Thyroid gland (tissue), 4 donors: ENCODE measurements around the gene PCK2.

ENCODE experiments used
- POLR2A ChIP-seq, 2 donors: fragments of 450-650 bp; IDR thresholded peaks; one replicate each; pipeline ENCODE4 v1.6.1; 2017; ENCODE audit warnings: antibody characterized with exemption in 2 of 2, mild to moderate bottlenecking in 2 of 2, moderate library complexity in 1 of 2
- TF ChIP-seq, protein P1 (sequence below), 6 experiments: fragments of 200-600 bp in 3 of 6; fragments of 450-650 bp in 3 of 6; sonication (generic) in 3 of 6; IDR thresholded peaks; one replicate each; pipeline ENCODE4 v1.5.1; 2016 to 2019; ENCODE audit warnings: antibody characterized with exemption in 6 of 6, mild to moderate bottlenecking in 2 of 6, inconsistent platforms in 1 of 6, moderate library complexity in 1 of 6

DNA sequence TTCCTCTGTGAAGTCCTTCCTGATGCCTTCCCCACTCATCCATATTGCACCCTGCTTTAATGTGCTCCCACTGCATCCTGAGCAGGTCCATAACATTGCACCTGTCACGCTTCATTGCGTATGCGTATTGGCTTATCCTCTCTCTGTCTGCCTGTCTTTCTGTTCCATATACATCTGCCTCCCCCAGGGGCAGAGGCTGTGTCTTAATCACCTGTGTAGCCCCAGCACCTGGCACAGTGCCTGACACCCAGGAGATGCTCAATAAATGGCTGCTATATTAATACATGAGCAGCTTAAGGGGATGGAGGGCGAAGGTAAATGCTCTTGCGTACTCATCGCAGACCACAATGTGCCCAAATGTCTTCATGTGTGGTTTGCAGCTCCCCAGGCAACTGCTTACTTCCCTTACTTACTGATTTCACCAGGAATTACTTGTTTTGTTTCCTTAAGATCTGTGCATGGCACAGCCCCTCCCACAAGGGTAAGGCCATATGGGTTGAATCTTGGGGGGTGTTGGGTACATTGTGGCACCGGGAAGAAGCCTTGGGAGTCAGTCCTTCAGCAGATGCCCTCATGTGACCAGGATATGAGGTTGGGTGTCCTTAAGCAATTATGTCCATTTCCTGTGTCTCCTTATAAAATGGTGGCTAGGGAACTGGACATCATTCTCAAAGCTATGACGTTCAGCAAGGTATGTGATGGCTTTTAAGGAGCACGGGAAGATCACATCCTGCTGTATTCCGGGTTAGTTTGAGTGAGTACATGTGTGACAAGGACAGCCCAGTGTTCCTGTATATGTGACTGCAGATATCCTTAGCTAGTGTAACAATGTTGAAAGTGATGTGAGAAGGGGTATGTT is 23.6 kb upstream of the PCK2 start:
- no peak for TF ChIP-seq POLR2A (IDR thresholded peaks at IDR 0.05)
- TF ChIP-seq, protein P1, sequence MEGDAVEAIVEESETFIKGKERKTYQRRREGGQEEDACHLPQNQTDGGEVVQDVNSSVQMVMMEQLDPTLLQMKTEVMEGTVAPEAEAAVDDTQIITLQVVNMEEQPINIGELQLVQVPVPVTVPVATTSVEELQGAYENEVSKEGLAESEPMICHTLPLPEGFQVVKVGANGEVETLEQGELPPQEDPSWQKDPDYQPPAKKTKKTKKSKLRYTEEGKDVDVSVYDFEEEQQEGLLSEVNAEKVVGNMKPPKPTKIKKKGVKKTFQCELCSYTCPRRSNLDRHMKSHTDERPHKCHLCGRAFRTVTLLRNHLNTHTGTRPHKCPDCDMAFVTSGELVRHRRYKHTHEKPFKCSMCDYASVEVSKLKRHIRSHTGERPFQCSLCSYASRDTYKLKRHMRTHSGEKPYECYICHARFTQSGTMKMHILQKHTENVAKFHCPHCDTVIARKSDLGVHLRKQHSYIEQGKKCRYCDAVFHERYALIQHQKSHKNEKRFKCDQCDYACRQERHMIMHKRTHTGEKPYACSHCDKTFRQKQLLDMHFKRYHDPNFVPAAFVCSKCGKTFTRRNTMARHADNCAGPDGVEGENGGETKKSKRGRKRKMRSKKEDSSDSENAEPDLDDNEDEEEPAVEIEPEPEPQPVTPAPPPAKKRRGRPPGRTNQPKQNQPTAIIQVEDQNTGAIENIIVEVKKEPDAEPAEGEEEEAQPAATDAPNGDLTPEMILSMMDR (IDR thresholded peaks at IDR 0.05) = no peak
